GM21737 (cell line): ENCODE results near the gene CSRP1.
"Not testable (repeated sequence)": the region's sequence is repeated elsewhere in the genome, so short reads cannot be mapped to it uniquely, and the experiment has no call there.

Experiments
- ATAC-seq: cut with Tn5 transposase; IDR thresholded peaks from one replicate; pipeline ENCODE4 v1.9.1; 2021; ENCODE audit warnings: mild to moderate bottlenecking, moderate library complexity; ENCODE audit not compliant: unreplicated experiment

The CSRP1 gene

GRCh38 chr1:201506557-201507359 lies at the start of gene CSRP1:
TSS of gene CSRP1 (minus strand) at chr1:201507123. CDS start at chr1:201496303, 10,820 bp downstream.
- peak; percentile 91 for ATAC-seq

GRCh38 chr1:201555593-201555945 lies 48.6 kb upstream of the CSRP1 start:
- ATAC-seq = no peak

GRCh38 chr1:201554789-201555592 lies 48.1 kb upstream of the CSRP1 start:
- ATAC-seq = no peak

GRCh38 chr1:201554190-201554600 lies 47.3 kb upstream of the CSRP1 start:
- no peak for ATAC-seq

- no peak for ATAC-seq
Measured at GRCh38 chr1:201553496-201554189, 46.7 kb upstream of the CSRP1 start.

GRCh38 chr1:201552941-201553351 lies 46.0 kb upstream of the CSRP1 start:
- ATAC-seq = no peak

GRCh38 chr1:201551877-201552731 lies 45.2 kb upstream of the CSRP1 start:
- ATAC-seq = no peak

- ATAC-seq = no peak
Measured at GRCh38 chr1:201551096-201551495, 44.2 kb upstream of the CSRP1 start.

GRCh38 chr1:201549522-201549921 lies 42.6 kb upstream of the CSRP1 start:
- not testable (repeated sequence) for ATAC-seq

GRCh38 chr1:201545851-201546492 lies 39.0 kb upstream of the CSRP1 start:
- no peak for ATAC-seq

- ATAC-seq = no peak
Measured at GRCh38 chr1:201544710-201545109, 37.8 kb upstream of the CSRP1 start.

GRCh38 chr1:201543871-201544642 lies 37.1 kb upstream of the CSRP1 start:
- ATAC-seq = no peak

GRCh38 chr1:201542309-201543035 lies 35.5 kb upstream of the CSRP1 start:
- ATAC-seq = no peak

GRCh38 chr1:201540846-201541735 lies 34.2 kb upstream of the CSRP1 start:
- ATAC-seq = no peak

- no peak for ATAC-seq
Measured at GRCh38 chr1:201539561-201540431, 32.9 kb upstream of the CSRP1 start.
